Measurements from ENCODE around the gene ASPSCR1. TPM values are rescaled to one million over a fixed set of nuclear protein-coding genes. Genes with fewer than 3 reads are reported as not detected.
A peak's percentile ranks its signal among the peaks of the same experiment; 100 is the strongest.

ASPSCR1 gene
- total and polyA plus RNA-seq, 2 of the 13 experiments (the other 11 are each of a cell fraction or from before 2014, with no cell fraction given) = 274 to 314 TPM

GRCh38 chr17:81959362-81960129, 17.9 kb upstream of the ASPSCR1 start (continued):
- TF ChIP-seq EP300 (IDR thresholded peaks at IDR 0.05; ENCODE audit: low read depth in 2 of 2, low read length in 2 of 2) = peak in 1 of 2 experiments; percentile 5; a peak in 1 of 4 replicates
- TF ChIP-seq EP300 (CRISPR knock-in tag; IDR thresholded peaks at IDR 0.05; ENCODE audit: borderline replicate concordance) = no peak
- peak; percentile 27; the same call in 1 of the 2 replicates for TF ChIP-seq CHCHD3 (CRISPR knock-in tag; IDR thresholded peaks at IDR 0.05)
- TF ChIP-seq CENPX (CRISPR knock-in tag; IDR thresholded peaks at IDR 0.05) = no peak
- no peak for TF ChIP-seq SETDB1 (CRISPR knock-in tag; IDR thresholded peaks at IDR 0.05; ENCODE audit: borderline replicate concordance)
- TF ChIP-seq POLR2AphosphoS2 (IDR thresholded peaks at IDR 0.05; ENCODE audit: low read depth, low read length) = no peak
- no peak for TF ChIP-seq PBX2 (CRISPR knock-in tag; IDR thresholded peaks at IDR 0.05)
- TF ChIP-seq, protein P1, sequence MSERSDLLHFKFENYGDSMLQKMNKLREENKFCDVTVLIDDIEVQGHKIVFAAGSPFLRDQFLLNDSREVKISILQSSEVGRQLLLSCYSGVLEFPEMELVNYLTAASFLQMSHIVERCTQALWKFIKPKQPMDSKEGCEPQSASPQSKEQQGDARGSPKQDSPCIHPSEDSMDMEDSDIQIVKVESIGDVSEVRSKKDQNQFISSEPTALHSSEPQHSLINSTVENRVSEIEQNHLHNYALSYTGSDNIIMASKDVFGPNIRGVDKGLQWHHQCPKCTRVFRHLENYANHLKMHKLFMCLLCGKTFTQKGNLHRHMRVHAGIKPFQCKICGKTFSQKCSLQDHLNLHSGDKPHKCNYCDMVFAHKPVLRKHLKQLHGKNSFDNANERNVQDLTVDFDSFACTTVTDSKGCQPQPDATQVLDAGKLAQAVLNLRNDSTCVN (CRISPR knock-in tag; IDR thresholded peaks at IDR 0.05; ENCODE audit: borderline replicate concordance) = no peak
- no peak for TF ChIP-seq FOXK1 (CRISPR knock-in tag; IDR thresholded peaks at IDR 0.05; ENCODE audit: borderline replicate concordance, low read depth)
- peak; percentile 86; the same call in 1 of the 2 replicates for TF ChIP-seq ARNT2 (CRISPR knock-in tag; IDR thresholded peaks at IDR 0.05; ENCODE audit: low read depth)
- TF ChIP-seq ZNF432 (CRISPR knock-in tag; IDR thresholded peaks at IDR 0.05; ENCODE audit: borderline replicate concordance) = no peak
- TF ChIP-seq FOXK2 (IDR thresholded peaks at IDR 0.05) = no peak
- peak; percentile 41; the same call in 1 of the 2 replicates for TF ChIP-seq ZNF430 (CRISPR knock-in tag; IDR thresholded peaks at IDR 0.05)
- no peak for TF ChIP-seq TSC22D2 (CRISPR knock-in tag; IDR thresholded peaks at IDR 0.05; ENCODE audit: borderline replicate concordance)
- TF ChIP-seq, protein P2, sequence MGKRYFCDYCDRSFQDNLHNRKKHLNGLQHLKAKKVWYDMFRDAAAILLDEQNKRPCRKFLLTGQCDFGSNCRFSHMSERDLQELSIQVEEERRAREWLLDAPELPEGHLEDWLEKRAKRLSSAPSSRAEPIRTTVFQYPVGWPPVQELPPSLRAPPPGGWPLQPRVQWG (CRISPR knock-in tag; IDR thresholded peaks at IDR 0.05; ENCODE audit: borderline replicate concordance, low read depth) = no peak
- TF ChIP-seq, protein P3, sequence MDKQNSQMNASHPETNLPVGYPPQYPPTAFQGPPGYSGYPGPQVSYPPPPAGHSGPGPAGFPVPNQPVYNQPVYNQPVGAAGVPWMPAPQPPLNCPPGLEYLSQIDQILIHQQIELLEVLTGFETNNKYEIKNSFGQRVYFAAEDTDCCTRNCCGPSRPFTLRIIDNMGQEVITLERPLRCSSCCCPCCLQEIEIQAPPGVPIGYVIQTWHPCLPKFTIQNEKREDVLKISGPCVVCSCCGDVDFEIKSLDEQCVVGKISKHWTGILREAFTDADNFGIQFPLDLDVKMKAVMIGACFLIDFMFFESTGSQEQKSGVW (CRISPR knock-in tag; IDR thresholded peaks at IDR 0.05; ENCODE audit: borderline replicate concordance) = 0 out of 2 replicates have a peak, but pooled peaks have one; percentile 48
- TF ChIP-seq, protein P4, sequence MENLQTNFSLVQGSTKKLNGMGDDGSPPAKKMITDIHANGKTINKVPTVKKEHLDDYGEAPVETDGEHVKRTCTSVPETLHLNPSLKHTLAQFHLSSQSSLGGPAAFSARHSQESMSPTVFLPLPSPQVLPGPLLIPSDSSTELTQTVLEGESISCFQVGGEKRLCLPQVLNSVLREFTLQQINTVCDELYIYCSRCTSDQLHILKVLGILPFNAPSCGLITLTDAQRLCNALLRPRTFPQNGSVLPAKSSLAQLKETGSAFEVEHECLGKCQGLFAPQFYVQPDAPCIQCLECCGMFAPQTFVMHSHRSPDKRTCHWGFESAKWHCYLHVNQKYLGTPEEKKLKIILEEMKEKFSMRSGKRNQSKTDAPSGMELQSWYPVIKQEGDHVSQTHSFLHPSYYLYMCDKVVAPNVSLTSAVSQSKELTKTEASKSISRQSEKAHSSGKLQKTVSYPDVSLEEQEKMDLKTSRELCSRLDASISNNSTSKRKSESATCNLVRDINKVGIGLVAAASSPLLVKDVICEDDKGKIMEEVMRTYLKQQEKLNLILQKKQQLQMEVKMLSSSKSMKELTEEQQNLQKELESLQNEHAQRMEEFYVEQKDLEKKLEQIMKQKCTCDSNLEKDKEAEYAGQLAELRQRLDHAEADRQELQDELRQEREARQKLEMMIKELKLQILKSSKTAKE (CRISPR knock-in tag; IDR thresholded peaks at IDR 0.05; ENCODE audit: borderline replicate concordance) = no peak
- TF ChIP-seq RNF219 (CRISPR knock-in tag; IDR thresholded peaks at IDR 0.05) = no peak
